Measurements from ENCODE around the gene TTLL6. TPM values are rescaled to one million over a fixed set of nuclear protein-coding genes. Genes with fewer than 3 reads are reported as not detected.
A peak's percentile ranks its signal among the peaks of the same experiment; 100 is the strongest.
"Not testable (repeated sequence)": the region's sequence is repeated elsewhere in the genome, so short reads cannot be mapped to it uniquely, and the experiment has no call there.

TTLL6 gene
- total RNA-seq, 1 donor from 2014 or later, result not detected

DNA sequence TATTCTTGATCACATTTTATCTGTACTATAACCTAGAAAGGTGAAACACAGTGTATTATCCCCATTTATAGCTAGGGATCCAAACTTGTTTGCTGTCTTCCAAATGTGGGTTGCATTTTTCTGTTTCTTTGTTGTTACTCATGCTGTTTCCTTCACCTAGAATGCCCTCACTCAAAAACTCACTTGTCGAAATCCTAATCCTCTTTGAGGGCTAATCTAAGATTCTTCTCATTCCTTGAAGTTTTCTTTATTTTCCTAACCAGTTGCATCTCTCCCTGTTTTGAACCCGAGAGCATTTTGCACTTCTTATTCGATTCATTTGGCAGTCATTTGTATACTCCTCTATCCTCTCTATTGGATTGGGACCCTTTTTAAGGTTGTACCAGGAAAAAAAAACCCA lies 23.4 kb upstream of the TTLL6 start:
- H3K27ac ChIP-seq (ENCODE audit: low read depth, low read length), result peak overlapping the region; percentile 41
- H3K9me3 ChIP-seq (ENCODE audit: control insufficient read depth in 3 of 3, low read length in 3 of 3), result no peaks in the 10 kb centered on the region
- H3K9ac ChIP-seq (ENCODE audit: low read depth in 1 of 3, low read length in 3 of 3), result peak overlapping the region in 1 of 3 donors; percentile 16
- no peak overlapping the region for H3K4me3 ChIP-seq (ENCODE audit: low read length in 3 of 3)
- H3K4me1 ChIP-seq (ENCODE audit: control insufficient read depth in 3 of 3, insufficient read depth in 3 of 3, low read length in 3 of 3), result peaks cover 34 to 40% (median 39%) of the 10 kb centered on the region in 3 donors
- H3K36me3 ChIP-seq (ENCODE audit: control insufficient read depth in 3 of 3, insufficient read depth in 3 of 3, low read length in 3 of 3), result peaks cover 8 to 24% (median 10%) of the 10 kb centered on the region in 3 donors
- no peaks in the 10 kb centered on the region for H3K27me3 ChIP-seq (ENCODE audit: control insufficient read depth in 3 of 3, insufficient read depth in 3 of 3, low read length in 3 of 3)

DNA sequence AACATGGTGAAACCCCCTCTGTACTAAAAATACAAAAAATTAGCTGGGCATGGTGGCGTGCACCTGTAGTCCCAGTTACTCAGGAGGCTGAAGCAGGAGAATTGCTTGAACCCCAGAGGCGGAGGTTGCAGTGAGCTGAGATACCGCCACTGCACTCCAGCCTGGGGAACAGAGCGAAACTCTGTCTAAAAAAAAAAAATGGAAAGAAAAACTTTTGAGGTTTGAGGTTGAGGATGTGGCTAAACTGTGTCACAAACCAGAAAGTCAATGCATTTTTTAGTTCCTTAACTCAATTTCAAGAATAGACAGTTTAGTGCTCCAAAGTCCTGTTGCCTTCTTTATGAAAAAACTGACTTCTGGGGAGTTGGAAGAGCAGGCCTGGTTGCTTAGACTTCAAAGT lies 20.4 kb upstream of the TTLL6 start:
- not testable (repeated sequence) for H3K27me3 ChIP-seq (ENCODE audit: control insufficient read depth in 3 of 3, insufficient read depth in 3 of 3, low read length in 3 of 3); H3K9ac ChIP-seq (ENCODE audit: low read depth in 1 of 3, low read length in 3 of 3); H3K4me3 ChIP-seq (ENCODE audit: low read length in 3 of 3); H3K9me3 ChIP-seq (ENCODE audit: control insufficient read depth in 3 of 3, low read length in 3 of 3); H3K27ac ChIP-seq (ENCODE audit: low read depth, low read length); H3K36me3 ChIP-seq (ENCODE audit: control insufficient read depth in 3 of 3, insufficient read depth in 3 of 3, low read length in 3 of 3)
- H3K4me1 ChIP-seq (ENCODE audit: control insufficient read depth in 3 of 3, insufficient read depth in 3 of 3, low read length in 3 of 3), result peaks cover 44 to 57% (median 49%) of the 10 kb centered on the region in 3 donors

DNA sequence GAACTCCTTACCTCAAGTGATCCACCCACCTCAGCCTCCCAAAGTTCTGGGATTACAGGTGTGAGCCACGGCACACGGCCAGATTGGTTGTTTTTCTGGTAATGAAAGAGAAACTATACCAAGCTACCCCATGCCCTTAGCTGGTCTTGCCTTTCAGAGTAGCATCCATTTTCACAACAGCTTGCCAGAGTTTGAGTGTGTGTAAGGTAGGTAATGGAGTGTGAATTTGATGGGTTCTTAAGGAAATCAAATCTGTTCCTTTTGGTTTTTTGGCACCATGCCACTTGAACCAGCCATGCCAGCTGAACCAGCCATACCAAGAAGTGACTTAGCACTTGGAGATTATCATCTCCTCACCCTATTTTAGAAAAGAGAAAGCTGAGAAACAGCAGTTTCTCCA lies 18.9 kb upstream of the TTLL6 start:
- H3K4me1 ChIP-seq (ENCODE audit: control insufficient read depth in 3 of 3, insufficient read depth in 3 of 3, low read length in 3 of 3), result peaks cover 47 to 62% (median 50%) of the 10 kb centered on the region in 3 donors

GRCh38 chr17:48834973-48835372 lies 17.9 kb upstream of the TTLL6 start:
- no peaks in the 10 kb centered on the region for H3K9me3 ChIP-seq (ENCODE audit: control insufficient read depth in 3 of 3, low read length in 3 of 3)
- no peak overlapping the region for H3K4me3 ChIP-seq (ENCODE audit: low read length in 3 of 3)
- H3K27me3 ChIP-seq (ENCODE audit: control insufficient read depth in 3 of 3, insufficient read depth in 3 of 3, low read length in 3 of 3), result no peaks in the 10 kb centered on the region
- H3K9ac ChIP-seq (ENCODE audit: low read depth in 1 of 3, low read length in 3 of 3), result no peak overlapping the region
- H3K4me1 ChIP-seq (ENCODE audit: control insufficient read depth in 3 of 3, insufficient read depth in 3 of 3, low read length in 3 of 3), result peaks cover 40 to 53% (median 40%) of the 10 kb centered on the region in 3 donors
- H3K36me3 ChIP-seq (ENCODE audit: control insufficient read depth in 3 of 3, insufficient read depth in 3 of 3, low read length in 3 of 3), result peaks cover 0 to 7% (median 3%) of the 10 kb centered on the region in 3 donors
- H3K27ac ChIP-seq (ENCODE audit: low read depth, low read length), result no peak overlapping the region

More for the DNA sequence above, 18.9 kb upstream of the TTLL6 start:
- H3K27ac ChIP-seq (ENCODE audit: low read depth, low read length), result no peak overlapping the region
- H3K4me3 ChIP-seq (ENCODE audit: low read length in 3 of 3), result no peak overlapping the region
- no peak overlapping the region for H3K9ac ChIP-seq (ENCODE audit: low read depth in 1 of 3, low read length in 3 of 3)
- H3K27me3 ChIP-seq (ENCODE audit: control insufficient read depth in 3 of 3, insufficient read depth in 3 of 3, low read length in 3 of 3), result no peaks in the 10 kb centered on the region
- H3K36me3 ChIP-seq (ENCODE audit: control insufficient read depth in 3 of 3, insufficient read depth in 3 of 3, low read length in 3 of 3), result peaks cover 0 to 7% (median 2%) of the 10 kb centered on the region in 3 donors
- no peaks in the 10 kb centered on the region for H3K9me3 ChIP-seq (ENCODE audit: control insufficient read depth in 3 of 3, low read length in 3 of 3)

DNA sequence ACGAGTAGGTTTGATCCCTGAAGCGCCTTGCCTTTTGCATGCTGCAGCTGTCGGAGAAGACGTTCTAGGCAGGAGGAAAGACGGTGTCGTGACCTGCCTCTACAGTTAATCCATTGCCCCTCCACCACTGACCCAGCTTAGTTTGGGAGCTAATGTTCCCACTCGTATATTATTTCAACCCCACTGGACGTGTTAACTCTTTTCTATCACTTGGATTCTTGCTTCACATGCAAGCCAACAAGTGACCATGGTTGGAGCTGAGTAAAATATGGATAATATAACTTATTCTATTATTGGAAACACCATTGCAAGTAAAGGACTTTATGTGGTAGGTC lies 14.5 kb upstream of the TTLL6 start:
- Histone ChIP-seq H3K4me3 (ENCODE audit: low read length in 3 of 3) (peak overlapping the region; percentile 95 to 99 (median 96)), H3K36me3 (ENCODE audit: control insufficient read depth in 3 of 3, insufficient read depth in 3 of 3, low read length in 3 of 3) (peaks cover 0 to 3% (median 3%) of the 10 kb centered on the region in 3 donors), H3K9ac (ENCODE audit: low read depth in 1 of 3, low read length in 3 of 3) (peak overlapping the region; percentile 96 to 99 (median 98)), H3K27me3 (ENCODE audit: control insufficient read depth in 3 of 3, insufficient read depth in 3 of 3, low read length in 3 of 3) (no peaks in the 10 kb centered on the region), H3K9me3 (ENCODE audit: control insufficient read depth in 3 of 3, low read length in 3 of 3) (no peaks in the 10 kb centered on the region), H3K27ac (ENCODE audit: low read depth, low read length) (peak overlapping the region; percentile 98), H3K4me1 (ENCODE audit: control insufficient read depth in 3 of 3, insufficient read depth in 3 of 3, low read length in 3 of 3) (peaks cover 38 to 46% (median 38%) of the 10 kb centered on the region in 3 donors)

DNA sequence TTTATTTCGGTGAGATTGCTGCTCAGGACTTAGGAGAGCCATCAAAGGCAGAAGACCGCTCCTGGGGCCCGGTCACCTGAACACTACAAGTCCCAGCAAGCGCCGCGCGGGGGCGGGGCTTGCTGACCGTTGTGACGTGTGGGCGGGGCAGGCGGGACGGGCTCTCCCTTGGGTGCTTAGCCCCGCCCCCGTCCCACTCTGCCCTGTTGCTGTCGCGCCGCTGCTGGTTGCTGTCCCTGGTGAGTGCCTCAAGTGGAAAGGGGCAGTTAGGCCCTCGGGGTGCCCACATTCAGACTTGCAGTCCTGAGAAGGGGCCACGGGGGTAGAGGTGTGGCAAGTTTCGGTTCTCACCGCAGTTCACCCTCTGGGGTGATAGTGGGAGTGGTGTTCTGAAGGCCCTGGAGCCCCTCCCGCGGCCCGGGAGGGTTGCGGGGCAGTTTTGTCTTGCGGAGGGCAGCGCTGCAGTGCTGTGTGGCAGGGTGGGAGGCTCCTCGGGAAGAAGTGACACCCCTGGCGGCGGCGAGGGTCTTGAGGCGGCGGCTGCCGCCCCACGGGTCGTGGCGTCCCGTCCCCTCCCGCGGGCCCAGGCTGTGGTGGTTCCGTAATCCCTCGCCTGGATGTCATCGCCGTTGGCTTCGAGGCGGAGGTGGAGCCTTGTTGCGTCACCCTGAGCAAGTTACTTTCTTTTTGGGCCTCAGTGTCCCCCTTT lies 14.0 kb upstream of the TTLL6 start, which contains the start of gene CALCOCO2:
Gene CALCOCO2, plus strand, starts transcription at position 196 of the 709 bp plus-strand sequence. CDS start 10,673 bp downstream, outside the sequence.
- Histone ChIP-seq H3K9me3 (ENCODE audit: control insufficient read depth in 3 of 3, low read length in 3 of 3) (no peaks in the 10 kb centered on the region), H3K27me3 (ENCODE audit: control insufficient read depth in 3 of 3, insufficient read depth in 3 of 3, low read length in 3 of 3) (no peaks in the 10 kb centered on the region), H3K4me3 (ENCODE audit: low read length in 3 of 3) (peak within 1 kb of the TSS; percentile 95 to 99 (median 96)), H3K4me1 (ENCODE audit: control insufficient read depth in 3 of 3, insufficient read depth in 3 of 3, low read length in 3 of 3) (peaks cover 33 to 41% (median 34%) of the 10 kb centered on the region in 3 donors), H3K36me3 (ENCODE audit: control insufficient read depth in 3 of 3, insufficient read depth in 3 of 3, low read length in 3 of 3) (peaks cover 0 to 3% (median 0%) of the 10 kb centered on the region in 3 donors), H3K9ac (ENCODE audit: low read depth in 1 of 3, low read length in 3 of 3) (peak within 1 kb of the TSS; percentile 96 to 99 (median 98)), H3K27ac (ENCODE audit: low read depth, low read length) (peak within 1 kb of the TSS; percentile 98)

DNA sequence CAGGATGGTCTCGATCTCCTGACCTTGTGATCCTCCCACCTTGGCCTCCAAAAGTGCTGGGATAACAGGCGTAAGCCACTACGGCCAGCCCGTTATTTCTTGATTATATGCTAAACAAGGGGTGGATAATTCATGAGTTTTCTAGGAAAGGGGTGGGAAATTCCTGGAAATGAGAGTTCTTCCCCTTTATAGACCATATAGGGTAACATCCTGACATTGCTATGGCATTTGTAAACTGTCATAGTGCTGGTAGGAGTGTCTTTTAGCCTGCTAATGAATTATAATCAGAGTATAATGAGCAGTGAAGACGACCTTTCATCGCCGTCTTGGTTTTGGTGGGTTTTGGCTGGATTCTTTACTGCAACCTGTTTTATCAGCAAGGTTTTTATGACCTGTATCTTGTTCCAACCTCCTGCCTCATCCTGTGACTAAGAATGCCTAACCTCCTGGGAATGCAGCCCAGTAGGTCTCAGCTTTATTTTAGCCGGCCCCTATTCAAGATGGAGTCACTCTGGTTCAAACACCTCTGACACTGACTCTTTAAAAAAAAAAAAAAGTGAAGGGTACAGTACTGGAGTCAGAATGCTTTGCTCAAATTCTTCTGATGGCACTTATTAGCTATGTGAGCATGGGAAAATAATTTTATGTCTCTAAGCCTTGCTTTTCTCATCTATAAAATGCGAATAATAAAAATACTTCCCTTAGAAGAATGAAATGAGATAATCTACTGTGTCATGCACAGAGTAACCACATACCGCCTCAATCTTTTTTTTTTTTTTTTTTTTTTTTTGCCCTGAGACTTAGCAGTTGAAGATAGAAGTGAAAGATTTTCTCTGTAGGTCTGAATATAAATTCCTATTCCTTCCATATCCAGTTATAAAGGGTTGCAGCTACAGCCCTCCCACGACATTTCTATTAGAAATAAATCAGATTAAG lies 8.7 kb upstream of the TTLL6 start:
- Histone ChIP-seq H3K27me3 (ENCODE audit: control insufficient read depth in 3 of 3, insufficient read depth in 3 of 3, low read length in 3 of 3) (no peaks in the 10 kb centered on the region), H3K9me3 (ENCODE audit: control insufficient read depth in 3 of 3, low read length in 3 of 3) (no peaks in the 10 kb centered on the region), H3K27ac (ENCODE audit: low read depth, low read length) (no peak overlapping the region), H3K4me1 (ENCODE audit: control insufficient read depth in 3 of 3, insufficient read depth in 3 of 3, low read length in 3 of 3) (no peaks in the 10 kb centered on the region), H3K36me3 (ENCODE audit: control insufficient read depth in 3 of 3, insufficient read depth in 3 of 3, low read length in 3 of 3) (no peaks in the 10 kb centered on the region), H3K4me3 (ENCODE audit: low read length in 3 of 3) (no peak overlapping the region), H3K9ac (ENCODE audit: low read depth in 1 of 3, low read length in 3 of 3) (no peak overlapping the region)

DNA sequence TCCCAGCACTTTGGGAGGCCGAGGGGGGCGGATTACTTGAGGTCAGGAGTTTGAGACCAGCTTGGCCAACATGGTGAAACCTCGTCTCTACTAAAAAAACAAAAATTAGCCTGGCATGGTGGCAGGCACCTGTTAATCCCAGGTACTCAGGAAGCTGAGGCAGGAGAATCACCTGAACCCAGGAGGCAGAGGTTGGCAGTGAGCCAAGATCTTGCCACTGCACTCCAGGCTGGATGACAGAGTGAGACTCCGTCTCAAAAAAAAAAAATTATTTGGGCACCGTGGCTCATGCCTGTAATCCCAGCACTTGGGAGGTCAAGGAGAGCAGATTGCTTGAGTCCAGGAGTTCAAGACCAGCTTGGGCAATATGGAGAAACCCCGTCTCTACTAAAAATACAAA lies 3.9 kb upstream of the TTLL6 start:
- H3K9ac ChIP-seq (ENCODE audit: low read depth in 1 of 3, low read length in 3 of 3); H3K36me3 ChIP-seq (ENCODE audit: control insufficient read depth in 3 of 3, insufficient read depth in 3 of 3, low read length in 3 of 3); H3K27ac ChIP-seq (ENCODE audit: low read depth, low read length); H3K4me1 ChIP-seq (ENCODE audit: control insufficient read depth in 3 of 3, insufficient read depth in 3 of 3, low read length in 3 of 3); H3K9me3 ChIP-seq (ENCODE audit: control insufficient read depth in 3 of 3, low read length in 3 of 3); H3K4me3 ChIP-seq (ENCODE audit: low read length in 3 of 3): not testable (repeated sequence)
- H3K27me3 ChIP-seq (ENCODE audit: control insufficient read depth in 3 of 3, insufficient read depth in 3 of 3, low read length in 3 of 3), result peaks cover 9 to 36% (median 32%) of the 10 kb centered on the region in 3 donors

DNA sequence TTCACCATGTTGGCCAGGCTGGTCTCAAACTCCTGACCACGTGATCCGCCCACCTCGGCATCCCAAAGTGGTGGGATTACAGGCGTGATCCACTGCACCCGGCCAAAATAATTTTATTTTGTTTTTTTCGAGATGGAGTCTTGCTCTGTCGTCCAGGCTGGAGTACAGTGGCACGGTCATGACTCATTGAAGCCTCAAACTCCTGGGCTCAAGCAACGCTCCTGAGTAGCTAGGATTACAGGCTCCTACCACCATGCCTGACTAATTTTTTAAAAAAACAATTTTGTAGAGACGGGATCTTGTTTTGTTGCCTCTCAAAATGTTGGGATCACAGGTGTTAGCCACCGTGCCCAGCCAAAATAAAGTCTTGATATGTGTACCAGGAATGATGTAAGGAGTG lies 2.4 kb upstream of the TTLL6 start:
- H3K9ac ChIP-seq (ENCODE audit: low read depth in 1 of 3, low read length in 3 of 3), result no peak overlapping the region
- H3K27ac ChIP-seq (ENCODE audit: low read depth, low read length), result no peak overlapping the region
- no peaks in the 10 kb centered on the region for H3K36me3 ChIP-seq (ENCODE audit: control insufficient read depth in 3 of 3, insufficient read depth in 3 of 3, low read length in 3 of 3)
- peaks cover 9 to 36% (median 32%) of the 10 kb centered on the region in 3 donors for H3K27me3 ChIP-seq (ENCODE audit: control insufficient read depth in 3 of 3, insufficient read depth in 3 of 3, low read length in 3 of 3)
- H3K9me3 ChIP-seq (ENCODE audit: control insufficient read depth in 3 of 3, low read length in 3 of 3), result no peaks in the 10 kb centered on the region
- H3K4me1 ChIP-seq (ENCODE audit: control insufficient read depth in 3 of 3, insufficient read depth in 3 of 3, low read length in 3 of 3), result peaks cover 0 to 4% (median 0%) of the 10 kb centered on the region in 3 donors
- no peak overlapping the region for H3K4me3 ChIP-seq (ENCODE audit: low read length in 3 of 3)

All from skeletal muscle tissue (tissue), 4 donors.